GM13977 (cell line): ENCODE data around the gene SLC16A8.

Source experiments
- DNase-seq: peaks from one replicate; pipeline ENCODE4 v3.0.0; 2012; ENCODE audit warnings: low spot score
- CTCF ChIP-seq: IDR thresholded peaks from 2 replicates; pipeline ENCODE4 v1.5.1; 2012; ENCODE audit warnings: mild to moderate bottlenecking, control low read depth; ENCODE audit not compliant: insufficient read depth; ENCODE audit errors: extremely low read depth, missing control alignments
- in situ Hi-C: fragments of 300-500 bp; cut with MboI; formaldehyde crosslinking; loops from one replicate; pipeline ENCODE4 v1.12.0; 2022; ENCODE audit warnings: low sequenced_read_pairs, low pct_unique_long_range_greater_than_20kb, mixed read lengths, inconsistent platforms; ENCODE audit not compliant: unreplicated experiment

The SLC16A8 gene

GRCh38 chr22:38051900-38052862 is 31.8 kb downstream of the SLC16A8 start:
- TF ChIP-seq CTCF = peak; percentile 94
- in situ Hi-C loops = loop anchor here (10.0 kb wide), 1 partner anchor 543 kb away; no protein-coding TSS in a partner anchor
- DNase-seq = peak; percentile 91

GRCh38 chr22:38051261-38051660 is 32.7 kb downstream of the SLC16A8 start:
- no peak for DNase-seq
- in situ Hi-C loops = loop anchor here (10.0 kb wide), 1 partner anchor 544 kb away; no protein-coding TSS in a partner anchor
- no peak for TF ChIP-seq CTCF

- no peak for DNase-seq
- TF ChIP-seq CTCF = no peak
- in situ Hi-C loops = loop anchor here (10.0 kb wide), 1 partner anchor 544 kb away; no protein-coding TSS in a partner anchor
Observed at GRCh38 chr22:38050720-38051119, 33.3 kb downstream of the SLC16A8 start.

GRCh38 chr22:38049812-38050619 is 34.0 kb downstream of the SLC16A8 start:
- DNase-seq = no peak
- TF ChIP-seq CTCF = no peak
- in situ Hi-C loops = loop anchor here (10.0 kb wide), 1 partner anchor 545 kb away; no protein-coding TSS in a partner anchor

- no peak for TF ChIP-seq CTCF
Observed at GRCh38 chr22:38046070-38046748, 37.8 kb downstream of the SLC16A8 start.

More at GRCh38 chr22:38046070-38046748, 37.8 kb downstream of the SLC16A8 start:
- no peak for DNase-seq
- in situ Hi-C loops = no loop called here
